GM18505 (cell line): Measurements from ENCODE around the gene CD34.

Experiments
- ATAC-seq: cut with Tn5 transposase; IDR thresholded peaks from one replicate; pipeline ENCODE4 v1.9.1; 2021; ENCODE audit not compliant: unreplicated experiment
- POLR2A ChIP-seq: IDR thresholded peaks from 4 replicates; pipeline ENCODE4 v1.6.1; 2011; ENCODE audit warnings: borderline replicate concordance; ENCODE audit not compliant: insufficient read depth, insufficient read length; ENCODE audit errors: extremely low read depth

Gene CD34

GRCh38 chr1:207868774-207869721, 41.9 kb downstream of the CD34 start:
- ATAC-seq = peak; percentile 67
- TF ChIP-seq POLR2A = peak; percentile 48

GRCh38 chr1:207868251-207868773, 42.6 kb downstream of the CD34 start:
- no peak for ATAC-seq
- TF ChIP-seq POLR2A = no peak

GRCh38 chr1:207867136-207868109, 43.5 kb downstream of the CD34 start:
- no peak for TF ChIP-seq POLR2A
- ATAC-seq = no peak

- ATAC-seq = no peak
- no peak for TF ChIP-seq POLR2A
Observed at GRCh38 chr1:207866471-207867135, 44.3 kb downstream of the CD34 start.

GRCh38 chr1:207863893-207864535, 46.9 kb downstream of the CD34 start:
- peak; percentile 45 for ATAC-seq
- TF ChIP-seq POLR2A = no peak

- ATAC-seq = no peak
- no peak for TF ChIP-seq POLR2A
Observed at GRCh38 chr1:207862241-207862787, 48.6 kb downstream of the CD34 start.

- no peak for ATAC-seq
- no peak for TF ChIP-seq POLR2A
Observed at GRCh38 chr1:207861442-207862177, 49.3 kb downstream of the CD34 start.

- no peak for ATAC-seq
- no peak for TF ChIP-seq POLR2A
Observed at GRCh38 chr1:207860531-207860930, 50.4 kb downstream of the CD34 start.

GRCh38 chr1:207858806-207859205, 52.1 kb downstream of the CD34 start:
- no peak for TF ChIP-seq POLR2A
- ATAC-seq = no peak

- ATAC-seq = no peak
Observed at GRCh38 chr1:207858281-207858680, 52.6 kb downstream of the CD34 start.

GRCh38 chr1:207857447-207857846, 53.5 kb downstream of the CD34 start:
- TF ChIP-seq POLR2A = no peak
- ATAC-seq = no peak

More at GRCh38 chr1:207858281-207858680, 52.6 kb downstream of the CD34 start:
- no peak for TF ChIP-seq POLR2A

- no peak for TF ChIP-seq POLR2A
- ATAC-seq = no peak
Observed at GRCh38 chr1:207856276-207857023, 54.5 kb downstream of the CD34 start.
